HG02642 (cell line): ENCODE data around the gene GDI1.
"Not testable (repeated sequence)": the region's sequence is repeated elsewhere in the genome, so short reads cannot be mapped to it uniquely, and the experiment has no call there.

ENCODE experiments used
- ATAC-seq: cut with Tn5 transposase; IDR thresholded peaks from one replicate; pipeline ENCODE4 v1.9.1; 2021; ENCODE audit warnings: mild to moderate bottlenecking; ENCODE audit not compliant: unreplicated experiment, poor library complexity

Gene GDI1

GRCh38 chrX:154436983-154437752 is at the start of gene GDI1:
Gene GDI1, plus strand, starts transcription at chrX:154437154. Its CDS starts 101 bp downstream, at chrX:154437255.
- peak; percentile 56 for ATAC-seq

- peak; percentile 23 for ATAC-seq
These were observed 48.9 kb upstream of the GDI1 start for GRCh38 chrX:154388094-154388493.

GRCh38 chrX:154388649-154389048 is 48.3 kb upstream of the GDI1 start:
- ATAC-seq = peak; percentile 14

GRCh38 chrX:154389812-154390747 is 46.9 kb upstream of the GDI1 start:
- ATAC-seq = peak; percentile 72

- ATAC-seq = not testable (repeated sequence)
These were observed 40.6 kb upstream of the GDI1 start for GRCh38 chrX:154396363-154396762.

GRCh38 chrX:154396973-154397887 is 39.7 kb upstream of the GDI1 start:
- ATAC-seq = peak; percentile 59

- ATAC-seq = peak; percentile 82
These were observed 38.9 kb upstream of the GDI1 start, which contains the start of gene RPL10 for GRCh38 chrX:154397888-154398667. Gene RPL10, plus strand, starts transcription at chrX:154398377. Its CDS starts 143 bp downstream, at chrX:154398520.

- peak; percentile 33 for ATAC-seq
These were observed 38.1 kb upstream of the GDI1 start for GRCh38 chrX:154398668-154399526.

GRCh38 chrX:154399527-154400368 is 37.2 kb upstream of the GDI1 start:
- no peak for ATAC-seq

- not testable (repeated sequence) for ATAC-seq
These were observed 36.6 kb upstream of the GDI1 start for GRCh38 chrX:154400369-154400817.

GRCh38 chrX:154401045-154401799 is 35.7 kb upstream of the GDI1 start:
- no peak for ATAC-seq

GRCh38 chrX:154401918-154402621 is 34.9 kb upstream of the GDI1 start:
- ATAC-seq = no peak

- ATAC-seq = no peak
These were observed 34.3 kb upstream of the GDI1 start for GRCh38 chrX:154402622-154403127.

- no peak for ATAC-seq
These were observed 33.8 kb upstream of the GDI1 start for GRCh38 chrX:154403192-154403591.

GRCh38 chrX:154403858-154404257 is 33.1 kb upstream of the GDI1 start:
- no peak for ATAC-seq
